ENCODE results near the gene SDR39U1.

DNA sequence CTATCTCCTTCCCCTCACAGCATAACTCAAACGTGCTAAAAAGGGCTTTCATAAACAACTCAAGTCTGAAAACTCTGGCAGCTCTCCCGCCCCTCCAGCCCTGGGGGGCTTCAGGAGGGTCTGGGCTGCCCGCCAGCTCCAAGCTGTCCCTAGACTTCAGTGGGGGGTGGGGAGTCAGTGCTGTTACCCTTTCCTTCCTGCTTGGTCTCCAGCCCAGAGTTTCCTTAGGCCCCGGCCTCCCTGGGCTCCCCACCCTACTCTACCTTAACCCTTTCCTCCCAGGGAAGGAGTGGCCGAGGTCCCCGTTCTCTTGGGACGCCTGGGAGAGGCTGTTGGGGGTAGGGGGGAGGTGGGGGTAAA is 44.3 kb downstream of the SDR39U1 start:
- TF ChIP-seq POLR2AphosphoS5 (IDR thresholded peaks at IDR 0.05; ENCODE audit: borderline replicate concordance, low read depth, low read length): no peak
- no peak for TF ChIP-seq EZH2 (IDR thresholded peaks at IDR 0.05)
- no peak for TF ChIP-seq FOXP2 (optimal IDR thresholded peaks at IDR 0.05; ENCODE audit: control extremely low read depth, extremely low read length, insufficient read depth)
